ENCODE measurements around the gene SEMA4A.
A peak's percentile ranks its signal among the peaks of the same experiment; 100 is the strongest.
"Not testable (repeated sequence)": the region's sequence is repeated elsewhere in the genome, so short reads cannot be mapped to it uniquely, and the experiment has no call there.

The SEMA4A gene

DNA sequence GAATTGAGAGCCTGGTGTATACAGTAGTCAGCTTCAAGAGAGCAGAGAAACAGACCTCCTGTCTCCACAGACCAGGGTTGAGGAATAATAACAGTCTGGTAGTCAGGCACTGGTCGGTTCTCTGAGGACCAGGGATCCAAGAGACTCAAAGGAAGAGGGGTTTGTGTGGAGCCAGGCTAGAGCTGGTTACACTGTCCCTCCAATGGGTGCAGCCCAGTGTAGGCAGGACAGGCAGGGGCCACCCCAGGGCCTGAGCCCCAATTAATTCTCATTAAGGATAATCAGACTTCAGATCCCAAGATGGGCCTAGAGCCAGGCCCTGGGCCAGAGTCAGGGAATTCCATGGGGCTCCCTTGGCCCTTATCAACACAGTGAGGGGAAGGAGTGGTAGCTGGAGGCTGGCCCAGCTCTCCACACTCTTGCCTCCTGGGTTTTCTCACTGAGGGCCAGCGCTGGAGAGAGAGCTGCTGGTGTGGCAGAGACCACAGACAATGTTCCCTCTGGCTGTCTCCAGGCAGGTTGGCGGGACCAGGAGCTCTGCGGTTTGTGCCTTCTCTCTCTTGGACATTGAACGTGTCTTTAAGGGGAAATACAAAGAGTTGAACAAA is 9.1 kb downstream of the SEMA4A start:
- DNase-seq, result no peak

DNA sequence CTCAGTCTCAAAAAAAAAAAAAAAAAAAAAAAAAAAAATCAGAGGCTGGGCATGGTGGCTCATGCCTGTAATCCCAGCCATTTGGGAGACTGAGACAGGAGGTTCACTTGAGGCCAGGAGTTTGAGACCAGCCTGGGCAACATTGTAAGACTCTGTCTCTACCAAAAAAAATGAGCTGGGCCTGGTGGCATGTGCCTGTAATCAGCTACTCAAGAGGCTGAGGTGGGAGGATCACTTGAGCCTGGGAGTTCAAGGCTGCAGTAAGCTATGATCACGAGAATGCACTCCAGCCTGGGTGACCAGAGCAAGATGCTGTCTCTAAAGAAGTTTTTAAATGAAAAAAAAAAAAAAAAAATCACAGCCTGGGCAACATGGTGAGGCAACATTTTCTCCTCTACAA is 10.3 kb downstream of the SEMA4A start:
- no peak for DNase-seq

DNA sequence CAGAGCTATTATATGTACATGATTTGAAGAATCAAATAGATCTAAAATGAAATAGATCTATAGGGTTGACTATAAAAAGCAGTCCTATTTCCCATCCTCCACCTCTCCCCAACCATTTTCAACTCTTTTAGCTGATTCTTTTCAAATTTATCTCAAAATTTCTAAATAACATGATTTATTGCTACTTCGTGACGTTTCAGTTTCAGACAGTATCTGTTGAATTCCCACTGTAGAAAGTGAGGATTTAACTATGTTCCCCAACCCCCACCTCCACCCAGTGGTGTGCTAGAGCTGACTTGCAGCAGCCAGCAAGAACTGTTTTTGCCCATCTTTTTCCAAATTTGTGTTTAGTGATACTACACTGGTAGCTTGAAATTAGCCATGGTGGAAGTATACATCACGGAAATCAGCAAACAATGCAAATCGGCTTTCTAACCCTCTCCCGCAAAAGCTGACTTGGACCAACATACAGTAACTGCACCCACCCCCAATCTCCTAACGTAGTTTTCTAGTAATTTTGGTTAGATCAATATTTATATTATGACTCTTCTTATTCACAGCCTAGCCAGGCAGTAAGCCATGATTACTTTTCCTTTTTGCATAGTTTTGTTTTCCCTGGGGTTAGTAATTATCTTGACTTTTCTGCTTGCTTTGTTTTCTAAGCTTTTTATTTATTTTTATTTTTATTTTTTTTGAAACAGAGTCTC is 10.9 kb downstream of the SEMA4A start:
- no peak for DNase-seq

DNA sequence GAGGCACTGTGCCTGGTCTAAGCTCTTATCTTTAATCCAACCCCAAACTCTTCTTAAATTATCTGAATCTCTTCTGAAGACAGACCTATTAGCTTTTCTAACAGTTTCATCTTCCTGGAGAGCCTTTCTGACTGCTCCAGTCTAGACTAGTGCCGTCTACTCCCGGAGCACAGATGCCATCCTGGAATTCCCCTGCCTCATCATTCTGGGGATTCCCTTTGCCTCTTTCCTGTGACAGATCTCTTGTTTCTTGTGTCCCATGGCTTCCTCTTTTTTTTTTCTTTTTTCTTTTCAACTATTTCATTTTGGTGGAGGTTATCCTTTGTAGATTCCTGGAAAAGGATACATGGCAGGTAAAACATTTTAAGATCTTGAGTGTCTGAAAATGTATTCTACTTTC is 11.7 kb downstream of the SEMA4A start:
- no peak for DNase-seq

DNA sequence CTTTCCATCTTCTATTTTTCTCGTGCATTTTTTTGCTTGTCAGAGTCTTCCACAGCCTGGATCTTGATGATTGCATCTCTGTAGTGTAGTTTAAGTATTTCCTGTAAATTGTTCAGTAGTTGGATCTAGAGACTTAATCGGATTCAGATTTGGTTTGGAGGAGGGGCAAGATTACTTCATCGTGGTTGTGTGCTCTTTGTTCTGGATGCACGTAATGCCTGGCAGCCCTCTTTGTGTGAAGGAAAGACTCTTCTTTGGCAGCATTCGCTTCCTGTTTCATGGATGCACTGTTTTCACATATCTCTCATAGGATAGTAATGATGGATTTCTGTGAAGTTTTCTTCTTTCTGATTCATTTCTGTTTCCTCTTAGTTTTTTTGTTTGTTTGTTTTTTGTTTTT is 14.2 kb downstream of the SEMA4A start:
- DNase-seq, result no peak

DNA sequence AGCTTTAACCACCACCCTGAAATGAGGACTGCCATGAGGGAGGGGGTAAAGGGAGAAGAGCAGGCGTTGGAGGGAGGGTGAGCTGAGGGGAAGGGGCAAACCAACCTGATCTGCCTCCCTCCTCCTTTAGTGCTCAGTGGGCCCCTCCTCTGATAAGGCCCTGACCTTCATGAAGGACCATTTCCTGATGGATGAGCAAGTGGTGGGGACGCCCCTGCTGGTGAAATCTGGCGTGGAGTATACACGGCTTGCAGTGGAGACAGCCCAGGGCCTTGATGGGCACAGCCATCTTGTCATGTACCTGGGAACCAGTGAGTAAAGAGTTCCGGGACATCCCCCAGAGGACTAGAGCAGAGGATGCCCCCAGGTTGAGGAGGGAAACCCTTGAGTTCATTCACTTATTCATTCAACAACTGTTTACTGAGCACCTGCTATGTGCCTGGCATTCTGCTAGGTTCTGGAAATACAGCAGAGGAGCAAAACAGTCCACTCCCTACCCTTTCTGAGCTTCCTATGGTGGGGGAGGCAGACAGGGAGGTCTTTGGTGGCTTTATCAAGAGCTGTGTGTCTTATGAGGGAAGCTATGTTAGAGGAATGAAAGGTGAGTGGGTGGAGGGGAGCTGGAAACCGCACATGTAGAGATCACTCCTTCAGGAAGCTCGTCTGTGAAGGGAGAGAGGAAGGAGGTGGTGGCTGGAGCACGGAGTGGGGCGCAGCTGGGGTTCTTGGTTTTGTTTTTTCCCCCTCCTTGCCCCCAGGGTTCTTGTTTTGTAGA is 19.5 kb downstream of the SEMA4A start:
- DNase-seq, result no peak

DNA sequence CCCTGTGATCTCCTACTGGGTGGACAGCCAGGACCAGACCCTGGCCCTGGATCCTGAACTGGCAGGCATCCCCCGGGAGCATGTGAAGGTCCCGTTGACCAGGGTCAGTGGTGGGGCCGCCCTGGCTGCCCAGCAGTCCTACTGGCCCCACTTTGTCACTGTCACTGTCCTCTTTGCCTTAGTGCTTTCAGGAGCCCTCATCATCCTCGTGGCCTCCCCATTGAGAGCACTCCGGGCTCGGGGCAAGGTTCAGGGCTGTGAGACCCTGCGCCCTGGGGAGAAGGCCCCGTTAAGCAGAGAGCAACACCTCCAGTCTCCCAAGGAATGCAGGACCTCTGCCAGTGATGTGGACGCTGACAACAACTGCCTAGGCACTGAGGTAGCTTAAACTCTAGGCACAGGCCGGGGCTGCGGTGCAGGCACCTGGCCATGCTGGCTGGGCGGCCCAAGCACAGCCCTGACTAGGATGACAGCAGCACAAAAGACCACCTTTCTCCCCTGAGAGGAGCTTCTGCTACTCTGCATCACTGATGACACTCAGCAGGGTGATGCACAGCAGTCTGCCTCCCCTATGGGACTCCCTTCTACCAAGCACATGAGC is 23.3 kb downstream of the SEMA4A start:
- DNase-seq, result no peak

DNA sequence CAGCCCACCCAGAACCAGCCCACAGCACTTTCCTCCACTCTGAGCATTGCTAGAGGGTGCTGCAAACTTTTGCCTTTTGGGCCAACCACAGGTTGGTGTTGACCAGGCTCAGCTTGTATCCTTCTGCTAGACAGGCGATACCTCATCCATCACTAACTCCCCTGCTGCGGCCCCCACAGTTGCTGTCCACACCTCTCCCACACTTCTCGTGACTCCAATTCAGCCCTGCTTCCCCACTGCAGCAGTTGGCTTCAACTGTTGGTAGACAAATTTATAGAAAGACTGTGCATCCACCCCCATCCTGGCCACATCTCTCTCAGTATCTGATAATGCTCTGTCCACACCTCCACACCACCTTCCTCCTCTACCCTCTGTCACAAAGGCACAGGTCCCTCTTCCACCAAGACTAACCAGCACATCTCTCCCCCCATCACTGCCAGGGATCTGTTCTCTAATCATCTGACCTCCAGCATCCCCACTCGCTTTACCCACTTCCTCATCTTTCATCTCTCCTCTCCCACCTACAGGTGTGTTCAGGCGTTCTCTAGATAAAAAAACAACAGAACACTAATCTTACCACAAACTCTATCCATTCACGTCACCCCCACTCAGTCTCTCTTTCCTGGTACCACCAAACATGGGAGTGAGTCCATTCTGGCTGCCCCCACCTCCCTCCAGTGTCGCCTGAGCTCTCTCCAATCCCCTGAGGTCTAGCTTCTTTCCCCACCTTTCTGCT is 24.7 kb downstream of the SEMA4A start:
- DNase-seq, result no peak

DNA sequence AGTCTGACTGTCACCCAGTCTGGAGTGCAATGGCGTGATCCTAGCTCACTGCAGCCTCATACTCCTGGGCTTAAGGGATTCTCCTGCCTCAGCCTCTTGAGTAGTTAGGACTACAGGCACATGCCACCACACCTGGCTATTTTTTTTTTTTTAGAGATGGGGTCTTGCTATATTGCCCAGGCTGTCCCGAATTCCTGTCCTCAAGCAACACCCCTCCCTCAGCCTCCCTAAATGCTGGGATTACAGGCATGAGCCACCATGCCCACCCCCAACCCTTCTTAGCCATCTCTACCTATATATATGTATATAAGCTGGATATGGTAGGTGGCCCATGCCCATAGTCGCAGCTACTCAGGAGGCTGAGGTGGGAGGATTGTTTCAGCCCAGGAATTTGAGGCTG is 27.1 kb downstream of the SEMA4A start:
- DNase-seq, result no peak

DNA sequence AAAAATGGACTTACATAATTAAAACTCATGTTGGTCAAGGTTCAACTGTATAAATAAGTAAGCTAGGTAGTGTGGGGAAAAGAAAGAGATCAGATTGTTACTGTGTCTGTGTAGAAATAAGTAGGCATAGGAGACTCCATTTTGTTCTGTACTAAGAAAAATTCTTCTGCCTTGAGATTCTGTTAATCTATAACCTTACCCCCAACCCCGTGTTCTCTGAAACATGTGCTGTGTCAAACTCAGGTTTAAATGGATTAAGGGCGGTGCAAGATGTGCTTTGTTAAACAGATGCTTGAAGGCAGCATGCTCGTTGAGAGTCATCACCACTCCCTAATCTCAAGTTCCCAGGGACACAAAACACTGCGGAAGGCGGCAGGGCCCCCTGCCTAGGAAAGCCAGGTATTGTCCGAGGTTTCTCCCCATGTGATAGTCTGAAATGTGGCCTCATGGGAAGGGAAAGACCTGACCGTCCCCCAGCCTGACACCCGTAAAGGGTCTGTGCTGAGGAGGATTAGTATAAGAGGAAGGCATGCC is 28.1 kb downstream of the SEMA4A start:
- DNase-seq, result not testable (repeated sequence)

DNA sequence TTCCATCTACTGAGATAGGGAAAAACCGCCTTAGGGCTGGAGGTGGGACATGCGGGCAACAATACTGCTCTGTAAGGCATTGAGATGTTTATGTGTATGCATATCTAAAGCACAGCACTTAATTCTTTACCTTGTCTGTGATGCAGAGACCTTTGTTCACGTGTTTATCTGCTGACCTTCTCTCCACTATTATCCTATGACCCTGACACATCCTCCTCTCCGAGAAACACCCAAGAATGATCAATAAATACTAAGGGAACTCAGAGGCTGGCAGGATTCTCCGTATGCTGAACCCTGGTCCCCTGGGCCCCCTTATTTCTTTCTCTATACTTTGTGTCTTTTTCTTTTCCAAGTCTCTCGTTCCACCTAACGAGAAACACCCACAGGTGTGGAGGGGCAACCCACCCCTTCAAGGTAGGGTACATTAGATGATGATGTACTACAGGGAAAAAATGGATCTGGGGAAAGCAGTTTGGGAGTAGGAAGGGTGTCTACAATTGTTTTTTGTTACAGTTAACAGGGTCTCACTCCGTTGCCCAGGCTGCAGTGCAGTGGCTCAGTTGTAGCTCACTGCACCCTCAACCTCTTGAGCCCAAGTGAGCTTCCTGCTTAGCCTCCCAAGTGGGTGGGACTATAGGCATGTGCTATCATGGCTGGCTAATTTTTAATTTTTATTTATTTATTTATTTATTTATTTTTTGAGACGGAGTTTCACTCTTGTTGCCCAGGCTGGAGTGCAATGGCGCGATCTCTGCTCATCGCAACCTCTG is 28.8 kb downstream of the SEMA4A start:
- DNase-seq, result not testable (repeated sequence)

DNA sequence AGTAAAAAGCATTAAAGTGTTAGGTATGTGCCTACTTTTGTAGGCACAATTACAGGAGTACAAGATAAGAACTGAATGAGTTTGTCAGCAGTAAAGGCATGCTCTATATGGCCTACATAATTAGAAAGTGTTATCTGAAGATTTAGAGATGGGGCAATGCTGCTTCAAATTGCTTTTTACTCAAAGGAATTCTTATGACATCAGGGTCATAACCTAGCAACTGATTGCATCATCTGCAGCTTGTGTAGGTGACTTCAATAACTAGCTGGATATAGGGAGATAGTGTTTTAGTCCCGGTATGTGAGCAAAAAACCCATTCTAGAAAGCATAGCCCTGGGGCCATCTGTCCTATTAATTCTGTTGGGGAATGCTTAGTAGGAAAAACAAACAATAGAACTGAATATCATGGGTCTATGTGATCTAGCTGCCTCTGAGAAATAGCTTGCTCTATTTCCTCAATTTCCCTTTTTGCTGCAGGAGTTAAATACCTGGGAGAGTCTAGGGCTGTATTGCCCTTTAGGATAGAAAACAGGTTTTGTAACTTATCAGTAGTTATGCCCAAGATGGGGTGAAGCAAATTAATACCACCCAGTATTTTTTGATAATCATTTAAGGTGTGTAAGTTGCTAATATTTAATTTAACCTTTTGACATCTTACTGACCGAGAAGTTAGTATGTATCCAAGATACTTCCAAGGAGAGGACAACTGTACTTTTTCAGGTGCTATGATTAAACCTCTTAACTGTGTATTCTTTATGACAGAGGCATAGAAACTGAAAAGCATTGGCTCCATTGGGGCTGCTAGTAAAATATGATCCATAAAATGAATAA is 33.2 kb downstream of the SEMA4A start:
- DNase-seq, result not testable (repeated sequence)

DNA sequence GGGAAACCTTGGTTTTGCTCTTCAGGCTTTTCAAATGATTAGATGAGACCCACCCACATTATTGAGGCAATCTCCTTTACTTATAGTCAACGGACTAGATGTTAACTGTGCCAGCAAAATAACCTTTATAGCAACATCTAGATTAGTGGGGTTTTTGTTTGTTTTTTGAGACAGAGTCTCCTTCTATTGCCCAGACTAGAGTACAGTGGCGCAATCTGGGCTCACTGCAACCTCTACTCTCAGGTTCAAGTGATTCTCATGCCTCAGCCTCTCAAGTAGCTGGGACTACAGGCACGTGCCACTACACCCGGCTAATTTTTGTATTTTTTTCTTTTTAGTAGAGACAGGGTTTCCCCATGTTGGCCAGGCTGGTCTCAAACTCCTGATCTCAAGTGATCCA is 36.9 kb downstream of the SEMA4A start:
- not testable (repeated sequence) for DNase-seq

DNA sequence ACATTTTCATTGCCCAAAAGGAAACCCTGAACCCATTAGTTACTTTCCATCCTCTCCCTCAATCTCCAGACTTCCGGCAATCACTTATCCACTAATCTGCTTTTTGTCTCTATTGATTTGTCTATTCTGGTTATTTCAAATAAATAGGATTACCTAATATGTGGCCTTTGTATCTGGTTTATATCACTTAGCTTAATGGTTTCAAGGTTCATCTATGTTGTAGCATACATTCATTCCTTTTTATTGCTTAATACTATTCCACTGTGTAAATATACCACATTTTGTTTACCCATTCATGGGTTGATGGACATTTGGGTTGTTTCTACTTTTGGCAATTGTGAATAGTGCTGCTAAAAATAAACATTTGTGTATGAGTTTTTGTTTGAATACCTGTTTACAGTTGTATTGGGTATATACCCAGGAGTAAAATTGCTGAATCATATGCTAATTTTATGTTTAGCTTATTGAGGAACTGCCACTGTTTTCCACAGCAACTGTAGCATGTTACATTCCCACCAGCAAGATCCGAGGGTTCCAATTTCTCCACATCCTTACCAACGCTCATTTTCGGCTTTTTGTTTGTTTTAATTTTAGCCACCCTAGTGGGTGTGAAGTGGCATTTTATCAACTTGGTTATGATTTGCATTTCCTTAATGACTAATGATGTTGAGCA is 38.0 kb downstream of the SEMA4A start:
- no peak for DNase-seq

DNA sequence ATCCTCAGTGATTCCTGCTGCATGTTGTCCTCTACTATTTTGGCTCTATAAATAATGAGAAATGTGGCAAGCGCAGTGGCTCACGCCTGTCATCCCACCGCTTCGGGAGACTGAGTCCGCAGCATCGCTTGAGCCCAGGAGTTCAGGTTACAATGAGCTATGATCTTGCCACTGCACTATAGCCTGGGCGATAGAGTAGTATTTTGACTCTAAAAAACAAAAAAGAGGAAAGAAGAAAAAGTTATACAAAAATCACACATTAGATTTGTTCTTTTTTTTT is 39.8 kb downstream of the SEMA4A start:
- DNase-seq, result no peak

DNA sequence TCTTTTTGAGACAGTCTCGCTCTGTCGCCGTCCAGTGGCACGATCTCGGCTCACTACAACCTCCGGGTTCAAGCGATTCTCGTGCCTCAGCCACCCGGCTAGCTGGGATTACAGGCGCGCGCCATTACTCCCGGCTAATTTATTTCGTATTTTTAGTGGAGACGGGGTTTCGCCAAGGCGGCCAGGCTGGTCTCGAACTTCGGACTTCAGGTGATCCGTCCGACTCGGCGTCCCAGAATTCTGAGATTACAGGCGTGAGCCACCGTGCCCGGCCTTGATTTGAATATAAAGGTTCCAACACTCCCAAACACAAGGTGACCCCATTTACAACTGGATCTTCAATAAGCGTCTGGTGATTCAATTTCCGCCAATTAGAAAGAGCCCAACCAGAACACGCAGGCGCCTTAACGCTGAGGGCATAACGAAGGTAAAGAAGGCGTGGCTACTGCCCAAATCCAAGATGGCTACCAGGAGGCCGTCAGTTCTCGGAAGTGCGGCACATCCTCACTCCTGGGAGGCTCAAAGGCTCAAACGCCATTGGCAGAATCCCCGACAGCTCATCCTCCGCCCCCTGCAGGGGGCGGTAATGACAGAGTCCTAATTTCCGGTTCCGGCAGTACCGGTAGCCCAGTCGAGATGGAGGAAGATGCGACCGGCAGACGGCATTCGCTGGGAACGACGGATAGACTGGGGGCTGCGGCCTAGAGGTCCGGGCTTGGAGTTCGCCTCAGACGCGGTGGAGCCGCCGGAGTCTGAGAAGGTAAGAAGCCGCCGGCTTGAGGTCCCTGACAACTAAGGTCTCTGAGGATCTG is 40.3 kb downstream of the SEMA4A start, which contains the start of gene SLC25A44:
SLC25A44 (plus strand) TSS at position 617 of the 812 bp plus-strand sequence. CDS start 5,744 bp downstream, outside the sequence.
- DNase-seq, result peak; percentile 99

DNA sequence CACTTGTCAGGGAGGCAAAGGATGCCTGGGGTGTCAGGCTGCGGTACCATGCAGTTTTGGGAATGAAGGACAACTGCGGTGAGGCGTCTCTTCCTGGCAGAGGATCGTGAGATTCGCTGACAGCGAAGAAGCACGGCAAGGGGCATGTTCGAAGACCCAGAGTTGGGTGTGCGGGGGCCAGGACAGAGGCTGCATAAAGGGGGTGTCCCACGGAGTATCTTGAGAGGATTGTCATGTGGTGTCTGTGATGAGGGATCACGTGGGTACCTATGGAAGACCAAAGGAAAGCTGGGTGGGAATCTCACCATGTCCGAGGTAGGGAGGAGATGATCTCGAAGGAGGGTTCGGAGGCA is 40.9 kb downstream of the SEMA4A start:
- DNase-seq, result no peak

DNA sequence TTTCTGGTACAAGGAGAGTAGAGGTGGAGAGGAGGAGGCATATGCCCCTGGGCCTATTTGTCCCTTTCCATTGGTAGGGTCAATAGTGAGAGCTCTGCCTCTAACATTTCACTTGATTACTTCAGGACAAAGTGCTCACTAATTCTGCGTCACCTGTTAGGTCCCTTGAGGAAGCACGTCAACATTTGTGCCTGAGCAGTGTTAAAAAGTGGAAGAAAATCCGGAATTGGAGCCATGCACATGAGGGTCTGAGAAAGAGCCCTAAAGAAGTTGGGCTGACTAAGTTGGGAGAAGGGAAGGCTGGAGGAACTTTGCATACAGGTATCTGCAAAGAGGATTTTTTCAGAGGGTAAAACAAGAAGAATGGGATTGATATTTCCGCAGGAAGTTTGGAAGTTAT is 42.5 kb downstream of the SEMA4A start:
- no peak for DNase-seq

DNA sequence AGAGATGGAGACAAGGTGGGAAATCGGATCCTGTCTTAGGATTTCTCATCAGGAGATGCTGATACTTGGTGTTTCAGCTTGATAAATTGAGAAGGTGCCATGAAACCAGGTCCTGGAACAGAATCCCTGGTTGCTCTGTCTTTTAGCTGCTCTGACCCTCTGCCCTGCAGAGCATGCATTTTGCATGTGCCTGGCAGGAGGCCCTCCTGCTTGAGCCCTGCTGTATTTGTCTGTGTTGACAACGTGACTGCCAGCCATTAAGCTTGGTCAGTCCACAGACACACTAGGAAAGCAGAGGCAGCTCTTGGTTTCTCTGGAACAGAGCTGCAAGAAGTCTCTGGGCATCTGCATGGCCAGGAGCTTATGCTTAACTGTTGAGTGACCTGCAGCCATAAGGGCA is 43.1 kb downstream of the SEMA4A start:
- DNase-seq, result no peak
